Activated T-helper 2 cell treated with anti-CD3 and anti-CD28 coated beads, Interferon-gamma antibody, Interleukin-2, Interleukin-4, amounts not matched to agents 10 μg/mL and 5 μg/mL and 100 μg/mL, durations not matched to agents 14 hours and 24 hours and 36 hours (primary cell): ENCODE data around the gene BLM. TPM values are rescaled to one million over a fixed set of nuclear protein-coding genes. Genes with fewer than 3 reads are reported as not detected.

ENCODE experiments used
- DNase-seq: peaks from one replicate; pipeline ENCODE4 v3.0.0; 2021; ENCODE audit warnings: low spot score
- H3K27ac Mint-ChIP-seq: one replicate; pipeline ENCODE4 v1.8.0; 2021; ENCODE audit warnings: mixed read lengths
- H3K27me3 Mint-ChIP-seq: one replicate; pipeline ENCODE4 v1.8.0; 2021; ENCODE audit warnings: low read depth, mixed read lengths
- H3K36me3 Mint-ChIP-seq: one replicate; pipeline ENCODE4 v1.8.0; 2021; ENCODE audit warnings: low read depth, mixed read lengths
- H3K4me1 Mint-ChIP-seq: one replicate; pipeline ENCODE4 v1.8.0; 2021; ENCODE audit warnings: low read depth, mixed read lengths
- H3K4me3 Mint-ChIP-seq: one replicate; pipeline ENCODE4 v1.8.0; 2021; ENCODE audit warnings: low read depth, mild to moderate bottlenecking, moderate library complexity, mixed read lengths
- H3K9me3 Mint-ChIP-seq: one replicate; pipeline ENCODE4 v1.8.0; 2021; ENCODE audit warnings: mixed read lengths
- intact Hi-C: fragments of 100-400 bp; cut with micrococcal nuclease; formaldehyde crosslinking; loops from one replicate; pipeline ENCODE4 v1.15.1; 2023
- total RNA-seq: library from RNA; stranded (reverse); gene quantifications from 2 replicates; pipeline ENCODE4 v1.2.3, GENCODE V29; 2022

BLM gene
- total RNA-seq, 1 donor from 2014 or later: 65.3 TPM

- Mint-ChIP-seq H3K27me3 (no peaks in the 10 kb centered on the region), H3K9me3 (peaks cover 7% of the 10 kb centered on the region), H3K4me3 (no peak overlapping the region), H3K4me1 (peaks cover 25% of the 10 kb centered on the region), H3K27ac (peak overlapping the region; percentile 51), H3K36me3 (peaks cover 17% of the 10 kb centered on the region)
- intact Hi-C loops: loop anchor here (10.0 kb wide), 1 partner anchor 134 kb away; no protein-coding TSS in a partner anchor
- no peak for DNase-seq
These were observed 18.5 kb upstream of the BLM start for GRCh38 chr15:90698629-90699028.

- H3K27me3 Mint-ChIP-seq: no peaks in the 10 kb centered on the region
- DNase-seq: no peak
- H3K27ac Mint-ChIP-seq: no peak overlapping the region
- peaks cover 7% of the 10 kb centered on the region for H3K9me3 Mint-ChIP-seq
- H3K36me3 Mint-ChIP-seq: peaks cover 23% of the 10 kb centered on the region
- H3K4me3 Mint-ChIP-seq: no peak overlapping the region
- H3K4me1 Mint-ChIP-seq: peaks cover 14% of the 10 kb centered on the region
- intact Hi-C loops: no loop called here
These were observed 16.1 kb upstream of the BLM start for GRCh38 chr15:90701048-90701447.

GRCh38 chr15:90701880-90702630 is 15.1 kb upstream of the BLM start:
- peaks cover 9% of the 10 kb centered on the region for H3K4me1 Mint-ChIP-seq
- intact Hi-C loops: no loop called here
- DNase-seq: no peak
- no peak overlapping the region for H3K27ac Mint-ChIP-seq
- H3K36me3 Mint-ChIP-seq: peaks cover 23% of the 10 kb centered on the region
- H3K4me3 Mint-ChIP-seq: no peak overlapping the region
- H3K27me3 Mint-ChIP-seq: no peaks in the 10 kb centered on the region
- peaks cover 7% of the 10 kb centered on the region for H3K9me3 Mint-ChIP-seq

DNA sequence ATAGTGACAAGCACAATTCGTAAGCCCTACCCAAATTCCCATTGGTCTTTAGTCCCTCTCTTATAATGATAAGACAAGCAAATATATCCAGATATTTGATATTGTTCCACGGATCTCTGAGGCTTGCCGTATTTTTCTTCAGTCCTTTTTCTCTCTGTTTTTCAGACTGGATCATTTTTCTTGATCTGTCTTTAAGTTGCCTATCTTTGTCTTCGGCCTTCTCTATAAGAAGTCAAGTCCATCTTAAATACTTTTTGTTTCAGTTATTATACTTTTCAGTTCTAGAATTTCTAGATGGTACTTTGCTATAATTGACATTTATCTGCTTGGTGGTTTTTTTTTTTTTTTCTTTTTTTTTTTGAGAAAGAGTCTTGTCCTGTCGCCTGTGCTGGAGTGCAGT is 13.7 kb upstream of the BLM start:
- H3K27ac Mint-ChIP-seq: no peak overlapping the region
- no peak overlapping the region for H3K4me3 Mint-ChIP-seq
- peaks cover 7% of the 10 kb centered on the region for H3K9me3 Mint-ChIP-seq
- DNase-seq: no peak
- no peaks in the 10 kb centered on the region for H3K27me3 Mint-ChIP-seq
- peaks cover 4% of the 10 kb centered on the region for H3K4me1 Mint-ChIP-seq
- peaks cover 23% of the 10 kb centered on the region for H3K36me3 Mint-ChIP-seq
- intact Hi-C loops: no loop called here

GRCh38 chr15:90705212-90705611 is 11.9 kb upstream of the BLM start:
- Mint-ChIP-seq H3K9me3 (peaks cover 7% of the 10 kb centered on the region), H3K27me3 (no peaks in the 10 kb centered on the region), H3K27ac (no peak overlapping the region), H3K36me3 (peaks cover 21% of the 10 kb centered on the region), H3K4me1 (no peaks in the 10 kb centered on the region), H3K4me3 (no peak overlapping the region)
- DNase-seq: no peak
- intact Hi-C loops: no loop called here

- peaks cover 5% of the 10 kb centered on the region for H3K4me1 Mint-ChIP-seq
- no peaks in the 10 kb centered on the region for H3K27me3 Mint-ChIP-seq
- H3K4me3 Mint-ChIP-seq: no peak overlapping the region
- intact Hi-C loops: no loop called here
- no peak for DNase-seq
- peaks cover 7% of the 10 kb centered on the region for H3K9me3 Mint-ChIP-seq
- H3K36me3 Mint-ChIP-seq: peaks cover 21% of the 10 kb centered on the region
- peak overlapping the region; percentile 13 for H3K27ac Mint-ChIP-seq
These were observed 10.5 kb upstream of the BLM start for GRCh38 chr15:90706394-90707327.

- peaks cover 8% of the 10 kb centered on the region for H3K4me1 Mint-ChIP-seq
- DNase-seq: no peak
- H3K27me3 Mint-ChIP-seq: no peaks in the 10 kb centered on the region
- H3K9me3 Mint-ChIP-seq: peaks cover 7% of the 10 kb centered on the region
- peaks cover 22% of the 10 kb centered on the region for H3K36me3 Mint-ChIP-seq
- H3K27ac Mint-ChIP-seq: no peak overlapping the region
- intact Hi-C loops: no loop called here
- no peak overlapping the region for H3K4me3 Mint-ChIP-seq
These were observed 9.7 kb upstream of the BLM start for GRCh38 chr15:90707489-90707888.

DNA sequence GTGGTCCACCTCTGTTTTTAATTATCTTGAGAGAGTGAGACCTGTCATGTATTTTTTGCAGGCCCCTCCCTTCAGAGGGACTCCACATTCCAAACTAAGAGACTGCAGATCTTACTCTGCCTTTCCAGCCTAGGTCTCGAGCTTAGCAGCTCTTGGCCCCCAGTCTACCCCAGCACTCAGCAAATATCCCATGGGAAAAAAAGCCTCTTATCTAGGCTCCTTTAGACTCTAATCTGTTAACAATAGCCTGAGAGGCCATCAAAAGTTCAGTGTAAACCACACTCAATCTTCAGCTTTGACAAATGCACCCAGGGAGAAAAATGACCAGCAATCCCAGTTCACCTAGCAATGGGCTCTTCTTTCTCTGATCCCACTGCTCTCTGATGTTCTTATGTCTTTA is 8.6 kb upstream of the BLM start:
- Mint-ChIP-seq H3K27me3 (no peaks in the 10 kb centered on the region), H3K36me3 (peaks cover 19% of the 10 kb centered on the region), H3K4me3 (no peak overlapping the region), H3K9me3 (peaks cover 1% of the 10 kb centered on the region), H3K27ac (no peak overlapping the region), H3K4me1 (peaks cover 8% of the 10 kb centered on the region)
- intact Hi-C loops: no loop called here
- no peak for DNase-seq

GRCh38 chr15:90709278-90709677 is 7.9 kb upstream of the BLM start:
- no peaks in the 10 kb centered on the region for H3K9me3 Mint-ChIP-seq
- peaks cover 8% of the 10 kb centered on the region for H3K4me1 Mint-ChIP-seq
- no peak overlapping the region for H3K4me3 Mint-ChIP-seq
- intact Hi-C loops: no loop called here
- H3K36me3 Mint-ChIP-seq: peaks cover 18% of the 10 kb centered on the region
- H3K27ac Mint-ChIP-seq: no peak overlapping the region
- H3K27me3 Mint-ChIP-seq: no peaks in the 10 kb centered on the region
- no peak for DNase-seq

GRCh38 chr15:90710436-90711027 is 6.6 kb upstream of the BLM start:
- DNase-seq: no peak
- peaks cover 12% of the 10 kb centered on the region for H3K36me3 Mint-ChIP-seq
- no peaks in the 10 kb centered on the region for H3K27me3 Mint-ChIP-seq
- no peak overlapping the region for H3K27ac Mint-ChIP-seq
- H3K9me3 Mint-ChIP-seq: no peaks in the 10 kb centered on the region
- H3K4me1 Mint-ChIP-seq: peaks cover 8% of the 10 kb centered on the region
- no peak overlapping the region for H3K4me3 Mint-ChIP-seq
- intact Hi-C loops: no loop called here

DNA sequence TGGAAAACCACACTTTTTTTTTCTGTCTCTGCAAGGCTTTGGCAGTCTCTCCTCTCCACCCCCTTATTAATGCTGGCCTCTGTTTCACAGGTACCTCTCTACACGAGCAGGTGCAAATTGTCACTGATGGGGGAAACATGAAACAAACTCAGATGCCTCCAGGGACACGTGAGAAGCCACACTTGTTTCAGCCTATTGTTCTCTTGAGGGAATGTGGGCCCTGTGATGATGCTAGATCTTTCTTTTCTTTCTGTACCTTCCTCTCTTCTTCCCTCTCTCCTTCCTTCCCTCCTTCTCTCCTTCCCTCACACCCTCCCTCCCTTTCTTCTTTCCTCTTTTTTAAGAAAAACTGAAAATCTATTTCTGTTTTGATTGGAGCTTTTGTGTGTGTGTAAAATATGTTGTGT is 5.7 kb upstream of the BLM start:
- no peak for DNase-seq
- Mint-ChIP-seq H3K36me3 (peaks cover 12% of the 10 kb centered on the region), H3K27me3 (no peaks in the 10 kb centered on the region), H3K9me3 (no peaks in the 10 kb centered on the region), H3K4me3 (no peak overlapping the region), H3K4me1 (peaks cover 16% of the 10 kb centered on the region), H3K27ac (no peak overlapping the region)
- intact Hi-C loops: no loop called here

DNA sequence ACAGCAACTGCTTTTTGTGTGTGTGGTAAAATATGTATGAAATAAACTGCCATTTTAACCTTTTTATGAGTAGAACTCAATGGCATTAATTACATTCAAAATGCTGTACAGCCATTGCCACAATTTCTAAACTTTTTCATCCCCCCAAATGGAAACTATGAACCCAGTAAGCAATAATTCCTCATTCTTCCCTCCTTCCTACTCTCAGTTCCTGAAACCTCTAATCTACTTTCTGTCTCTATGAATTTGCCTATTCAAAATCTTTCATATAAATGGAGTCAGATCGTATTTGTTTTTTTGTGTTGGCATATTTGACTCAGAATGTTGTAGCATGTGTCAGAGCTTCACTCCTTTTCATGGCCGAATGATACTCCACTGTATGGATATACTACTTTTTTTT is 5.3 kb upstream of the BLM start:
- DNase-seq: no peak
- Mint-ChIP-seq H3K27me3 (no peaks in the 10 kb centered on the region), H3K4me1 (peaks cover 16% of the 10 kb centered on the region), H3K4me3 (no peak overlapping the region), H3K27ac (peak overlapping the region; percentile 3), H3K36me3 (peaks cover 12% of the 10 kb centered on the region), H3K9me3 (no peaks in the 10 kb centered on the region)
- intact Hi-C loops: no loop called here

DNA sequence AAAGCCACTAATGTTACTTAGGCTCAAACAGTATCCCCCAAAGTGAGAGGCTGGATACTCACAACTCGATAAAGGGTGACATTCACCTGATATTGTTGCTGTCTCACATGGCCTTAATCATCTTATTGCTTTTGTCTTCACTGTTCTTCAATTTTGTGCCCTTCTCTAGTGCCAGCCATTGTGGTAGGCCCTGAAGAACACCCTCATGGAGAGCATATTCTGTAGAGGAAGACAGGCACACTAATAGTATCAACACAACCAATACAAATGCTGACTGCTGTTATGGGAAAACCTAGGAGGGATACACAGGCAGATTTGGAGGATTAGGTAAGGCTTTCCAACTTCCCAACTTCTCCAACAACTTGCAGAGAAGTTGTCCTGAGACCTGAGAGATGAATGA is 4.1 kb upstream of the BLM start:
- intact Hi-C loops: no loop called here
- Mint-ChIP-seq H3K36me3 (peaks cover 14% of the 10 kb centered on the region), H3K9me3 (no peaks in the 10 kb centered on the region), H3K27ac (peak overlapping the region; percentile 15), H3K4me3 (no peak overlapping the region), H3K4me1 (peaks cover 18% of the 10 kb centered on the region), H3K27me3 (no peaks in the 10 kb centered on the region)
- no peak for DNase-seq
